HCT116 (cell line): ENCODE data around the gene GNG10. TPM values are rescaled to one million over a fixed set of nuclear protein-coding genes. Genes with fewer than 3 reads are reported as not detected.

Experiments used
- ATAC-seq: fragments of 200-7000 bp; cut with Tn5 transposase; 2 replicates; pipeline ENCODE4 v1.9.1; 2020; ENCODE audit warnings: mild to moderate bottlenecking, moderate library complexity
- BruUV-seq: library from RNA; stranded (reverse); fragments of 400-500 nt; replicated peaks from 2 replicates; lab custom pipeline; 2021; lab: Mats Ljungman, UMichigan
- CTCF ChIA-PET: fragments of 300-600 bp; sonication (Branson Sonifier 250); formaldehyde crosslinking; loops from one replicate; lab custom pipeline; 2021; ENCODE audit warnings: antibody characterized with exemption; lab: Charles Lee
- POLR2A ChIA-PET: fragments of 300-600, 350-600 bp; sonication (Branson Sonifier 250); formaldehyde crosslinking; loops from one replicate; lab custom pipeline; 2021; ENCODE audit warnings: antibody characterized with exemption; lab: Charles Lee
- RAD21 ChIA-PET, 2 experiments: fragments of 300-600 bp; sonication (Branson Sonifier 250); formaldehyde crosslinking; loops; one replicate each; lab custom pipeline; 2023; ENCODE audit warnings: low total read pairs in 2 of 2; ENCODE audit not compliant: uncharacterized antibody in 2 of 2, unreplicated experiment in 2 of 2, low non-redundant PET in 1 of 2; lab: Charles Lee
- DNase-seq: peaks from one replicate; pipeline ENCODE4 v3.0.0-alpha.2; 2010; ENCODE audit warnings: low read depth, low spot score
- H2AFZ ChIP-seq: fragments of 200-600 bp; shearing (Covaris generic), sonication (generic); 2 replicates; pipeline ENCODE4 v1.6.1; 2017; ENCODE audit warnings: low read depth, mixed run types, mixed read lengths, antibody characterized with exemption, low read length; ENCODE audit not compliant: poor library complexity, severe bottlenecking
- H3K27ac ChIP-seq: 2 replicates; pipeline ENCODE4 v1.5.1; 2012; ENCODE audit warnings: low read depth, low read length
- H3K27me3 ChIP-seq: fragments of 200-600 bp; sonication (generic); 2 replicates; pipeline ENCODE4 v1.6.1; 2016; ENCODE audit warnings: mixed run types, low read length, mixed read lengths; ENCODE audit not compliant: insufficient read depth
- H3K36me3 ChIP-seq, 2 experiments: fragments of 200-500 bp in 1 of 2; fragments of 200-600 bp in 1 of 2; sonication (Bioruptor generic) in 1 of 2; sonication (generic) in 1 of 2; 2 replicates each; pipeline versions ENCODE4 v1.5.1 to v1.6.1; 2014 to 2016; ENCODE audit warnings: low read length in 2 of 2, inconsistent platforms in 1 of 2, mixed read lengths in 1 of 2, mixed run types in 1 of 2; ENCODE audit not compliant: insufficient read depth in 2 of 2, control insufficient read depth in 1 of 2
- H3K4me1 ChIP-seq, 2 experiments: fragments of 200-600 bp in 1 of 2; sonication (generic) in 1 of 2; 2 replicates each; pipeline versions ENCODE4 v1.5.1 to v1.6.1; 2012 to 2017; ENCODE audit warnings: low read length in 2 of 2, inconsistent platforms in 1 of 2, mild to moderate bottlenecking in 1 of 2, mixed read lengths in 1 of 2, mixed run types in 1 of 2, moderate library complexity in 1 of 2; ENCODE audit not compliant: insufficient read depth in 2 of 2, control insufficient read depth in 1 of 2
- H3K4me2 ChIP-seq: fragments of 200-600 bp; sonication (generic); 2 replicates; pipeline ENCODE4 v1.6.1; 2017; ENCODE audit warnings: mixed run types, low read length, mixed read lengths
- H3K4me3 ChIP-seq, 2 experiments: fragments of 200-600 bp in 1 of 2; sonication (generic) in 1 of 2; replicated peaks in 1 of 2; 2 replicates each; pipeline ENCODE4 v1.5.1; 2011 to 2016; ENCODE audit warnings: low read length in 2 of 2, control low read depth in 1 of 2, low read depth in 1 of 2, mild to moderate bottlenecking in 1 of 2, mixed read lengths in 1 of 2, mixed run types in 1 of 2
- H3K79me2 ChIP-seq: fragments of 200-600 bp; sonication (generic); 2 replicates; pipeline ENCODE4 v1.6.1; 2017; ENCODE audit warnings: mild to moderate bottlenecking, mixed run types, low read length, moderate library complexity, mixed read lengths; ENCODE audit not compliant: insufficient read depth
- H3K9ac ChIP-seq: fragments of 200-600 bp; sonication (generic); 2 replicates; pipeline ENCODE4 v1.6.1; 2016; ENCODE audit warnings: low read length, mixed read lengths
- H3K9me2 ChIP-seq: fragments of 200-600 bp; sonication (generic), shearing (Covaris generic); 2 replicates; pipeline ENCODE4 v1.6.1; 2017; ENCODE audit warnings: mixed run types, mild to moderate bottlenecking, moderate library complexity; ENCODE audit not compliant: insufficient read depth
- H3K9me3 ChIP-seq, 2 experiments: fragments of 200-500 bp in 1 of 2; fragments of 200-600 bp in 1 of 2; sonication (Bioruptor generic) in 1 of 2; sonication (generic) in 1 of 2; 2 replicates each; pipeline ENCODE4 v1.6.1; 2014 to 2017; ENCODE audit warnings: low read length in 2 of 2, mixed read lengths in 2 of 2, inconsistent platforms in 1 of 2, low read depth in 1 of 2, mild to moderate bottlenecking in 1 of 2, mixed run types in 1 of 2, moderate library complexity in 1 of 2; ENCODE audit not compliant: control insufficient read depth in 1 of 2, insufficient read depth in 1 of 2
- H4K20me1 ChIP-seq: fragments of 200-600 bp; sonication (generic), shearing (Covaris generic); 2 replicates; pipeline ENCODE4 v1.6.1; 2017; ENCODE audit warnings: mixed run types, mild to moderate bottlenecking, moderate library complexity; ENCODE audit not compliant: insufficient read depth
- ATF3 ChIP-seq: IDR thresholded peaks from 2 replicates; pipeline ENCODE4 v1.6.1; 2012
- CBX3 ChIP-seq: IDR thresholded peaks from 2 replicates; pipeline ENCODE4 v1.6.1; 2012; ENCODE audit warnings: low read depth
- EZH2 ChIP-seq: fragments of 200-600 bp; sonication (generic); IDR thresholded peaks from 2 replicates; pipeline ENCODE4 v1.6.1; 2017; ENCODE audit warnings: antibody characterized with exemption, mixed run types
- EZH2phosphoT487 ChIP-seq: fragments of 200-600 bp; IDR thresholded peaks from 2 replicates; pipeline ENCODE4 v1.6.1; 2018; ENCODE audit warnings: antibody characterized with exemption, borderline replicate concordance
- FOSL1 ChIP-seq: IDR thresholded peaks from 2 replicates; pipeline ENCODE4 v1.6.1; 2012; ENCODE audit warnings: low read depth
- JUND ChIP-seq: IDR thresholded peaks from 2 replicates; pipeline ENCODE4 v1.6.1; 2012
- POLR2AphosphoS5 ChIP-seq: IDR thresholded peaks from 2 replicates; pipeline ENCODE4 v1.6.1; 2011; ENCODE audit warnings: mild to moderate bottlenecking, low read depth, low read length, moderate library complexity
- SIN3A ChIP-seq: IDR thresholded peaks from 2 replicates; pipeline ENCODE4 v1.6.1; 2012; ENCODE audit warnings: low read depth
- TCF7L2 ChIP-seq: IDR thresholded peaks from 2 replicates; pipeline ENCODE4 v1.7.0; 2011; ENCODE audit warnings: borderline replicate concordance, inconsistent platforms; ENCODE audit not compliant: insufficient read depth, insufficient read length; ENCODE audit errors: extremely low read depth
- YY1 ChIP-seq: IDR thresholded peaks from 2 replicates; pipeline ENCODE4 v1.6.1; 2011; ENCODE audit warnings: low read length, low read depth, moderate library complexity, mild to moderate bottlenecking; ENCODE audit not compliant: insufficient replicate concordance; ENCODE audit errors: extremely low read depth
- ZFX ChIP-seq: fragments of 450-650 bp; IDR thresholded peaks from 2 replicates; pipeline ENCODE4 v1.6.1; 2017
- intact Hi-C: fragments of 100-400 bp; cut with micrococcal nuclease; formaldehyde crosslinking; loops from 2 replicates; pipeline ENCODE4 v1.10.0; 2022
- total RNA-seq: library from RNA; stranded (reverse); gene quantifications from one replicate; pipeline ENCODE4 v1.2.1, GENCODE V29; 2021; ENCODE audit not compliant: unreplicated experiment
- TF ChIP-seq, protein P1 (sequence below), 3 experiments: fragments of 200-600 bp in 1 of 3; sonication (generic) in 1 of 3; IDR thresholded peaks in 2 of 3; conservative IDR thresholded peaks in 1 of 3; 2 replicates each; pipeline ENCODE4 v1.5.1; 2012 to 2017; ENCODE audit warnings: low read depth in 2 of 3, low read length in 2 of 3, antibody characterized with exemption in 1 of 3, borderline replicate concordance in 1 of 3, control low read depth in 1 of 3, mild to moderate bottlenecking in 1 of 3, mixed read lengths in 1 of 3, mixed run types in 1 of 3, moderate library complexity in 1 of 3; ENCODE audit not compliant: insufficient read depth in 1 of 3
- TF ChIP-seq, protein P2 (sequence below): IDR thresholded peaks from 2 replicates; pipeline ENCODE4 v1.6.1; 2012
- TF ChIP-seq, protein P3 (sequence below): IDR thresholded peaks from 2 replicates; pipeline ENCODE4 v1.6.1; 2011; ENCODE audit warnings: mild to moderate bottlenecking, low read length, moderate library complexity; ENCODE audit not compliant: insufficient replicate concordance; ENCODE audit errors: extremely low read depth

GNG10 gene
- total RNA-seq, 1 experiment from 2014 or later: 46.8 TPM

DNA sequence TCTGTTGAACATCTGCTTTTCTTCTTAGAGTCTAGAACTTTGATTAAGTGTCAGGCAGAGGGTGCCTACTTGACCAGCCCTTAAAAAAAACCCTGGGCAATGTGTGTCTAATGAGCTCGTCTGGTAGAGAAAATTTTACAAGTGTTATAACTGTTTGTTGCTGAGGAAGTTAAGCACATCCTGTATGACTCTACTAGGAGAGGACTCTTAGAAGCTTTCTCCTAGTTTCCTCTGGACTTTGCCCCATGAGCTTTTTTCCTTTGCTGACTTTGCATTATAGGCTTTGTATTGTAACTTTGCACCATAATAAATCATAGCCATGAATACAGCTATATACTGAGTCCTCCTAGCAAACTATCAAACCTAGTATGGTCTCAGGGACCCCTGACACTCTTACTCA, 39.4 kb downstream of the GNG10 start:
- Histone ChIP-seq H3K4me1 (no peaks in the 10 kb centered on the region), H3K79me2 (no peaks in the 10 kb centered on the region), H3K4me2 (no peak overlapping the region), H3K27ac (no peak overlapping the region), H3K9me2 (no peaks in the 10 kb centered on the region), H3K9me3 (no peaks in the 10 kb centered on the region), H3K4me3 (no peak overlapping the region), H3K9ac (no peak overlapping the region), H4K20me1 (no peaks in the 10 kb centered on the region), H3K36me3 (no peaks in the 10 kb centered on the region), H3K27me3 (no peaks in the 10 kb centered on the region), H2AFZ (no peak overlapping the region)
- ATAC-seq (no peak), DNase-seq (no peak)
- CTCF ChIA-PET: interaction anchor here (1.0 kb wide), 1 partner anchor 9 kb away, joined by 3 read pairs; no protein-coding TSS in a partner anchor
- intact Hi-C loops: no loop called here
- TF ChIP-seq EZH2phosphoT487: no peak
- no peak for TF ChIP-seq ATF3
- TF ChIP-seq CBX3: no peak
- no peak for TF ChIP-seq YY1
- TF ChIP-seq POLR2AphosphoS5: no peak
- TF ChIP-seq, protein P1, sequence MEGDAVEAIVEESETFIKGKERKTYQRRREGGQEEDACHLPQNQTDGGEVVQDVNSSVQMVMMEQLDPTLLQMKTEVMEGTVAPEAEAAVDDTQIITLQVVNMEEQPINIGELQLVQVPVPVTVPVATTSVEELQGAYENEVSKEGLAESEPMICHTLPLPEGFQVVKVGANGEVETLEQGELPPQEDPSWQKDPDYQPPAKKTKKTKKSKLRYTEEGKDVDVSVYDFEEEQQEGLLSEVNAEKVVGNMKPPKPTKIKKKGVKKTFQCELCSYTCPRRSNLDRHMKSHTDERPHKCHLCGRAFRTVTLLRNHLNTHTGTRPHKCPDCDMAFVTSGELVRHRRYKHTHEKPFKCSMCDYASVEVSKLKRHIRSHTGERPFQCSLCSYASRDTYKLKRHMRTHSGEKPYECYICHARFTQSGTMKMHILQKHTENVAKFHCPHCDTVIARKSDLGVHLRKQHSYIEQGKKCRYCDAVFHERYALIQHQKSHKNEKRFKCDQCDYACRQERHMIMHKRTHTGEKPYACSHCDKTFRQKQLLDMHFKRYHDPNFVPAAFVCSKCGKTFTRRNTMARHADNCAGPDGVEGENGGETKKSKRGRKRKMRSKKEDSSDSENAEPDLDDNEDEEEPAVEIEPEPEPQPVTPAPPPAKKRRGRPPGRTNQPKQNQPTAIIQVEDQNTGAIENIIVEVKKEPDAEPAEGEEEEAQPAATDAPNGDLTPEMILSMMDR (IDR thresholded peaks at IDR 0.05 in 2 of 3, conservative IDR thresholded peaks at IDR 0.05 in 1 of 3; ENCODE audit: borderline replicate concordance in 1 of 3, insufficient read depth in 1 of 3, low read depth in 2 of 3, low read length in 2 of 3): no peak
- TF ChIP-seq, protein P2, sequence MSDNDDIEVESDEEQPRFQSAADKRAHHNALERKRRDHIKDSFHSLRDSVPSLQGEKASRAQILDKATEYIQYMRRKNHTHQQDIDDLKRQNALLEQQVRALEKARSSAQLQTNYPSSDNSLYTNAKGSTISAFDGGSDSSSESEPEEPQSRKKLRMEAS: no peak
- no peak for TF ChIP-seq TCF7L2
- TF ChIP-seq SIN3A: no peak
- no peak for TF ChIP-seq EZH2
- no peak for TF ChIP-seq ZFX
- no peak for TF ChIP-seq FOSL1
- no peak for TF ChIP-seq JUND
- TF ChIP-seq, protein P3, sequence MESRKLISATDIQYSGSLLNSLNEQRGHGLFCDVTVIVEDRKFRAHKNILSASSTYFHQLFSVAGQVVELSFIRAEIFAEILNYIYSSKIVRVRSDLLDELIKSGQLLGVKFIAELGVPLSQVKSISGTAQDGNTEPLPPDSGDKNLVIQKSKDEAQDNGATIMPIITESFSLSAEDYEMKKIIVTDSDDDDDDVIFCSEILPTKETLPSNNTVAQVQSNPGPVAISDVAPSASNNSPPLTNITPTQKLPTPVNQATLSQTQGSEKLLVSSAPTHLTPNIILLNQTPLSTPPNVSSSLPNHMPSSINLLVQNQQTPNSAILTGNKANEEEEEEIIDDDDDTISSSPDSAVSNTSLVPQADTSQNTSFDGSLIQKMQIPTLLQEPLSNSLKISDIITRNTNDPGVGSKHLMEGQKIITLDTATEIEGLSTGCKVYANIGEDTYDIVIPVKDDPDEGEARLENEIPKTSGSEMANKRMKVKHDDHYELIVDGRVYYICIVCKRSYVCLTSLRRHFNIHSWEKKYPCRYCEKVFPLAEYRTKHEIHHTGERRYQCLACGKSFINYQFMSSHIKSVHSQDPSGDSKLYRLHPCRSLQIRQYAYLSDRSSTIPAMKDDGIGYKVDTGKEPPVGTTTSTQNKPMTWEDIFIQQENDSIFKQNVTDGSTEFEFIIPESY: no peak
- BruUV-seq: no TSS peak
- RAD21 ChIA-PET: no interaction called here
- POLR2A ChIA-PET: no interaction called here
